WI38 (cell line): ENCODE measurements around the gene KAT7.

ENCODE experiments used
- H3K4me3 ChIP-seq: 2 replicates; pipeline ENCODE4 v1.5.1; 2011; ENCODE audit warnings: low read depth, mild to moderate bottlenecking, control low read depth, low read length
- CTCF ChIP-seq: IDR thresholded peaks from 2 replicates; pipeline ENCODE4 v1.5.1; 2012; ENCODE audit warnings: low read depth, mild to moderate bottlenecking, control low read depth, low read length

KAT7 gene

GRCh38 chr17:49746791-49747490 is 41.5 kb upstream of the KAT7 start:
- H3K4me3 ChIP-seq, result no peak overlapping the region

GRCh38 chr17:49747632-49748031 is 40.8 kb upstream of the KAT7 start:
- no peak for TF ChIP-seq CTCF
- no peak overlapping the region for H3K4me3 ChIP-seq

More at GRCh38 chr17:49746791-49747490, 41.5 kb upstream of the KAT7 start:
- TF ChIP-seq CTCF, result no peak

GRCh38 chr17:49748223-49748622 is 40.3 kb upstream of the KAT7 start:
- no peak overlapping the region for H3K4me3 ChIP-seq
- no peak for TF ChIP-seq CTCF

- TF ChIP-seq CTCF, result no peak
- H3K4me3 ChIP-seq, result no peak overlapping the region
Measured at GRCh38 chr17:49748791-49749190, 39.7 kb upstream of the KAT7 start.

- no peak for TF ChIP-seq CTCF
- H3K4me3 ChIP-seq, result no peak overlapping the region
Measured at GRCh38 chr17:49749730-49750129, 38.8 kb upstream of the KAT7 start.

GRCh38 chr17:49752508-49752907 is 36.0 kb upstream of the KAT7 start:
- TF ChIP-seq CTCF, result no peak
- H3K4me3 ChIP-seq, result no peak overlapping the region

- TF ChIP-seq CTCF, result no peak
- no peak overlapping the region for H3K4me3 ChIP-seq
Measured at GRCh38 chr17:49753959-49754391, 34.5 kb upstream of the KAT7 start.
